NCI-H446 (cell line): ENCODE results near the gene STK32B.

Source experiments
- DNase-seq, 2 experiments: peaks; one replicate each; lab custom pipeline; 2025; lab: John Stamatoyannopoulos, UW

STK32B gene

DNA sequence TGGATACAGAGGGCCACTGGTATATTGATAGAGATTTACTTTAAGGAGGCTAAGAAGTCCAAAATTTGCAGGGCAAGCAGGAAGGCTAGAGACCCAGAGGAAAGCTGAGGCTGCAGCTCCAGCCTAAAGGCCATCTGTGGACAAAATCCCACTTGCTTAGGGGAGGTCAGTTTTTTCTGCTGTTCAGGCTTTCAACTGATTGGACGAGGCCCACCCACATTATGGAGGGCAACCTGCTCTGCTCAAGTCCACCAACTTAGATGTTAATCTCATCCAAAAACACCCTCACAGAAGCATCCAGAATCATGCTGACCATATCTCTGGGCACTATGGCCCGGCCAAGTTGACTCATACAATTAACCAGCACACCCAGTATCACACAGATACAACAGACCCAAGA is 480.8 kb downstream of the STK32B start:
- no peak for DNase-seq

DNA sequence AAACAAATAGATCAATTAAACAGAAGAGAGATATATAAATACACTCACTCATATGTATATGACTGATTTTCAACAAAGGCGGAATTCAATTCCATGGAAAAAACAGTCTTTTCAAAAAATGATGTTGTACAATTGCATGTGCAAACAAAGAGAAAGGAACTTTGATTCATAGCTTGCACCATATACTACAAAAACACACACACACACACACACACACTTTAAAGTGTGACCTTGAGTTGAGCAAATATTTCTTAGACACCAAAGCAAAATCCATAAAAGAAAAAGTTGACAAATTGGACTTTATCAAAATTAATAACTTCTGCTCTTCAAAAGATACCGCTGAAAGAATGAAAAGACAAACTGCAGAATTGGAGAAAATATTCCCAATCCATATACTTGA is 488.3 kb downstream of the STK32B start:
- no peak for DNase-seq

DNA sequence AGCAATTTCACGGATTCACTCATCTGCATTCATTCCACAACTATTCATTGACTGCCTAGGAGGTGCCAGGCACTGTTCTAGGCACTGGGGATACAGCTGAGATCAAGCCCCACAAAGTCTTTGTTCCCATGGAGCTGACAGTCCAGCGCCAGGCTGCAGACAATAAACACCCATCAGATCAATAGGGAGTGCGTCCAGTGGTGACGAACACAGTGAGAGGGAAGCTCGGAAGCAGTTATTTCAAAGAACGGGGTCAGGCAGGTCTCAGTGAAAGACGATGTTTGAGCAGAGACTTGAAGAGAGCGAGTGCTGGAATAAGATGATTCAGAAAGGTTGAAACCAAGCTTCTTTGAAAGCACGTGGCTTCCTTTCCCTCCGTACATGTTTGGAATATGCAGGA is 489.9 kb downstream of the STK32B start:
- DNase-seq, result no peak

DNA sequence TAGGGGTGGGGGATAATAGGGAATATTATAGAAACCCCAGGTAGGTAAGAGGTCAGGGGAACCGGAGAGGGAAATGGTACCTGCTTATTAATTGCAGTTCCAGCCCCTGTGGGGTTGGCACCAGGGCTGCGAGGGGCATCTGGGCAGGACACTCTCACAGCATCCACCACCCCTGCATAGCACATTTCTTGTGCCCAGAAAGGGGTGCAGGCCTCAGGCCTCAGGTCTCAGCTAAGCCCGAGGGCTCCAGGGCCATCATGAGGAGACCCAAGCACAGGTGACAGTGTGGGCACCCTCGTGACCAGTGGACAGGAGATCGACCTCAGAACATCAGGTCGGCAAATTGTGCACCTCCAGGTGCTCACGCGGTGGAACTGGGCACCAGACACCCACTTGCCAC is 492.4 kb downstream of the STK32B start:
- DNase-seq, result no peak

- no peak for DNase-seq
These were observed 493.5 kb downstream of the STK32B start for GRCh38 chr4:5544762-5545161.

GRCh38 chr4:5545271-5545670 is 494.0 kb downstream of the STK32B start:
- no peak for DNase-seq

GRCh38 chr4:5547651-5548249 is 496.5 kb downstream of the STK32B start:
- DNase-seq, result no peak
